ENCODE results near the gene TIAM2.

DNA sequence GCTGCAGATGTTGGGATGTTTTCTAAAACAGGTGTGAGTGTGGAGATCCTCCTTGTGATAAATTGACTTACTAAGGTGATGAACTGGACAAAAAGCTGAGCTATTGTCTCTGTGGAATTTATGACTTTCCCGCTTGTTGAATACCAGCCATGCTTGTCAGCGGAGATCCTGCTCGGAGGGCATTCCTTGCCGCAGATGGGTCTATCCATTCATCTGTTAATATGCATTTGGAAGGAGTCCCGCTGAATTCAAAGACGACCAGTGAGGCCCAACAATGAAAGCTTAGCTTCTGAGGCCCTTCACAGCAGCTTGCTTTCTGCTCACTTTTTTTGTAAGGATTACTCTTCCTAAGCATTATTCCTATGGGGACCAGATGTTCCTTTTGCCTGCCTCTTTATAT is 124.9 kb downstream of the TIAM2 start:
- TF ChIP-seq, protein P1, sequence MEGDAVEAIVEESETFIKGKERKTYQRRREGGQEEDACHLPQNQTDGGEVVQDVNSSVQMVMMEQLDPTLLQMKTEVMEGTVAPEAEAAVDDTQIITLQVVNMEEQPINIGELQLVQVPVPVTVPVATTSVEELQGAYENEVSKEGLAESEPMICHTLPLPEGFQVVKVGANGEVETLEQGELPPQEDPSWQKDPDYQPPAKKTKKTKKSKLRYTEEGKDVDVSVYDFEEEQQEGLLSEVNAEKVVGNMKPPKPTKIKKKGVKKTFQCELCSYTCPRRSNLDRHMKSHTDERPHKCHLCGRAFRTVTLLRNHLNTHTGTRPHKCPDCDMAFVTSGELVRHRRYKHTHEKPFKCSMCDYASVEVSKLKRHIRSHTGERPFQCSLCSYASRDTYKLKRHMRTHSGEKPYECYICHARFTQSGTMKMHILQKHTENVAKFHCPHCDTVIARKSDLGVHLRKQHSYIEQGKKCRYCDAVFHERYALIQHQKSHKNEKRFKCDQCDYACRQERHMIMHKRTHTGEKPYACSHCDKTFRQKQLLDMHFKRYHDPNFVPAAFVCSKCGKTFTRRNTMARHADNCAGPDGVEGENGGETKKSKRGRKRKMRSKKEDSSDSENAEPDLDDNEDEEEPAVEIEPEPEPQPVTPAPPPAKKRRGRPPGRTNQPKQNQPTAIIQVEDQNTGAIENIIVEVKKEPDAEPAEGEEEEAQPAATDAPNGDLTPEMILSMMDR (conservative IDR thresholded peaks at IDR 0.05; ENCODE audit: low read depth in 2 of 2): no peak
- TF ChIP-seq POLR2AphosphoS5 (IDR thresholded peaks at IDR 0.05; ENCODE audit: low read depth) (no peak), JUNB (IDR thresholded peaks at IDR 0.05; ENCODE audit: unreplicated experiment) (no peak), EZH2 (IDR thresholded peaks at IDR 0.05; ENCODE audit: low read depth, unreplicated experiment) (no peak), ZNF331 (CRISPR knock-in tag; IDR thresholded peaks at IDR 0.05; ENCODE audit: low read depth) (no peak)
